ENCODE measurements around the gene PLA1A.
"Not testable (repeated sequence)": the region's sequence is repeated elsewhere in the genome, so short reads cannot be mapped to it uniquely, and the experiment has no call there.

The PLA1A gene

GRCh38 chr3:119669906-119670570 lies 72.4 kb downstream of the PLA1A start:
- DNase-seq, result no peak

- no peak for DNase-seq
Observed at GRCh38 chr3:119672776-119673175, 75.1 kb downstream of the PLA1A start.

- no peak for DNase-seq
Observed at GRCh38 chr3:119673875-119674274, 76.2 kb downstream of the PLA1A start.

GRCh38 chr3:119675188-119675874 lies 77.6 kb downstream of the PLA1A start:
- no peak for DNase-seq

GRCh38 chr3:119676020-119676419 lies 78.3 kb downstream of the PLA1A start:
- DNase-seq, result no peak

- peak; percentile 96 for DNase-seq
Observed at GRCh38 chr3:119676771-119677640, 79.3 kb downstream of the PLA1A start, which contains the start of gene COX17. TSS of gene COX17 (minus strand) at chr3:119677406. CDS start at chr3:119677310, 96 bp downstream.

- DNase-seq, result no peak
Observed at GRCh38 chr3:119677641-119677934, 79.9 kb downstream of the PLA1A start.

- DNase-seq, result not testable (repeated sequence)
Observed at GRCh38 chr3:119678209-119678608, 80.5 kb downstream of the PLA1A start.
